ENCODE data around the gene SUFU.
"Not testable (repeated sequence)": the region's sequence is repeated elsewhere in the genome, so short reads cannot be mapped to it uniquely, and the experiment has no call there.

SUFU gene

DNA sequence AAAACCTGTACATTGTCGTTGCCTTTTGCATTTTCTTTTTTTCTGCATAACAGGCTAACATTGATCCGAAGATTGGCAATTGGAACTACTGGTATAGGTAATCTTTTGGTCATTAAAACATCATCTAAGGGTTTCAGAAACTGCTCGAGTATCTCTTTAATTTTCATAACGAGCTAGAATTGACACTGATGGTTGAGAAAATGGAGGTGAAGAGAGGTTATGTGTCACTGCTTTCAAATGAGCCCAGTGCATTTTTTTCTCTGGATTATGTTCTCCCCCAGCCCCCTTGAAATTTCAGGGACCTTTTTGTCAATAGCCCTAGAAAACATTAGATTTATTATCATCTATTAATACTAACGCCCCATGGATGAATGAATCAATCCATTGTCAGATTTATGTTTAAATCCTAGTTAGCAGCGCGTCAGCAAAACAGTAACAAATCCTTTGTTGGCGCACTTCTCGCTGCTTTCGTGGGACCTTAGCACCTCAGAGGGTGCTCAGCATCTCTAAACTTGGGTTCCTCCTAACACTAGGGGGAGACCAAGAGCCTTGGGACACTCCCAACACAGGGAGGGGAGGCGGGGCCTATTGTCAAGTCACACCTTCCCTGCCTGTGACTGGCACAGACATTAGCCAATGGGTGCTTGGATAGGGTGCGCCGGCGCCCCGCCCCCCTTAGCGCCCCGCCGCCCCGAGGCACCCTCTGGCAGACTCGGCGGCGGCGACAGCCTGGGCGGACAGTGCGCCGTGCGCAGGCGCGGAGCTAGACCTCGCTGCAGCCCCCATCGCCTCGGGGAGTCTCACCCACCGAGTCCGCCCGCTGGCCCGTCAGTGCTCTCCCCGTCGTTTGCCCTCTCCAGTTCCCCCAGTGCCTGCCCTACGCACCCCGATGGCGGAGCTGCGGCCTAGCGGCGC is at the start of gene SUFU:
TSS of gene SUFU (plus strand) at position 709 of the 915 bp plus-strand sequence. CDS start at position 890, 181 bp downstream.
- DNase-seq: peak; percentile 92

DNA sequence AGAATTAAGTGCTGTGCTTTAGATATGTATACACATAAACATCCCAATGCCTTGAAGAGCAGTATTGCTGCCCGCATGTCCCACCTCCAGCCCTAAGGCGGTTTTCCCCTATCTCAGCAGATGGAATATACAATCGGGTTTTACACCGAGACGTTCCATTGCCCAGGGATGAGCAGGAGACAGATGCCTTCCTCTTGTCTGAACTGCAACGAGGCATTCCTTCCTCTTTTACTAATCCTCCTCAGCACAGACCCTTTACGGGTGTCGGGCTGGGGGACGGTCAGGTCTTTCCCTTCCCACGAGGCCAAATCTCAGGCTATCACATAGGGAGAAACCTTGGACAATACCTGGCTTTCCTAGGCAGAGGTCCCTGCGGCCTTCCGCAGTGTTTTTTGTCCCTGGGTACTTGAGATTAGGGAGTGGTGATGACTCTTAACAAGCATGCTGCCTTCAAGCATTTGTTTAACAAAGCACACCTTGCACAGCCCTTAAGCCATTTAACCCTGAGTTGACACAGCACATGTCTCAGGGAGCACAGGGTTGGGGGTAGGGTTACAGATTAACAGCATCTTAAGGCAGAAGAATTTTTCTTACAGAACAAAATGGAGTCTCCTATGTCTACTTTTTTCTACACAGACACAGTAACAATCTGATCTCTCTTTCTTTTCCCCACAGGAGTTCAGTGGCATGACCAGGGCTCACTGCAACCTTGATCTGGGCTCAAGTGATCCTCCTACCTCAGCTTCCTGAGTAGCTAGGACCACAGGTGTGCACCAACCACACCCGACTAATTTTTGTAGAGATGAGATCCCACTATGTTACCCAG is 48.9 kb upstream of the SUFU start:
- DNase-seq: not testable (repeated sequence)

DNA sequence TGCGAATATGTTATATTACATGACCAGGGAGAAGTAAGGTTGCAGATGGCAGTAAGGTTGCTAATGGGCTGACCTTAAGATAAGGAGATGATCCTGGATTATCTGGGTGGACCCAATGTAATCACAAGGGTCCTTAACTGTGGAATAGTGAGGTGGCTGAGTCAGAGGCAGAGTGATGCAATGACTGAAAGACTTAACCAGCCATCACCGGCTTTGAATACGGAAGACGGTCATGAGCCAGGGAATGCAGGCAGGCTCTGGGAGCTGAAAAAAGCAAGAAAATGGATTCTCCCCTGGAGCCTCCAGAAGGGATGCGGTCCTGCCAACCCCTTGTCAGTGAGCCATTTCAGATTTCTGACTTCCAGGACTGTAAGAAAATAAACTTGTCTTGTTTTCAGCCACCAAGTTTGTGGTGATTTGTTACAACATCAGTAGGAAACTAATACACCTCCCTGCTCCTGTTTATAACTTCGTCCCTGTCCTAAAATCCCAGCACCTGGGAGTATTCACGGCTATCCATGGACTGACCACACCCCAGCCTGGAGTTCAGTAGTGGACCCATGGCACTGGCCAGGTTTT is 47.8 kb upstream of the SUFU start:
- no peak for DNase-seq

DNA sequence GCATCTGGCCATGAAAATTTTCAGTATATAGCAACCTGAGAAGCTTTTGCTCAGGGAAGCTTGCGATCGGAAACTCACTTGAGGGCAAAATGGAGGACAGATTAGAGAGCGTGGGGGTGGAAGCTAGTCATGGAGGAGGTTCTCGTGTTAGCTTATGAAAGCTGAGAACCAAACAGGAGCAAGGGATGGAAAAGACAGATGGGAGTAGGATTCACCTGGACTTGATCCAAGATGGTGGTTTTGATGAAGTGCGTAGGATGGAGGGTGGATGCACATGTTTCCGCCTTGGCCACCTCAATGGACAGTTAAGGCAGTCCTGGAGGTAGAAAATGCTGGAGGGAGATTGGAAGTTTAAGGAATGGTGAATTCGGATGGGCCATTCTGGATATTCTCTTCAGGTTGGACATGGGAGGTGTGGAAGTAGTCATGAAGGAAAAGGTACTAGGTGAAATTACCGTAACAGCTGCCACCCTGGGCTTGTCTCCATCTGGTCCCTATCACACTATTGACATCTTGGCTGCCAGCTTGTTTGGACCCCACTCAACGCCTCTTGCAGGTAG is 46.1 kb upstream of the SUFU start:
- DNase-seq: peak; percentile 96

DNA sequence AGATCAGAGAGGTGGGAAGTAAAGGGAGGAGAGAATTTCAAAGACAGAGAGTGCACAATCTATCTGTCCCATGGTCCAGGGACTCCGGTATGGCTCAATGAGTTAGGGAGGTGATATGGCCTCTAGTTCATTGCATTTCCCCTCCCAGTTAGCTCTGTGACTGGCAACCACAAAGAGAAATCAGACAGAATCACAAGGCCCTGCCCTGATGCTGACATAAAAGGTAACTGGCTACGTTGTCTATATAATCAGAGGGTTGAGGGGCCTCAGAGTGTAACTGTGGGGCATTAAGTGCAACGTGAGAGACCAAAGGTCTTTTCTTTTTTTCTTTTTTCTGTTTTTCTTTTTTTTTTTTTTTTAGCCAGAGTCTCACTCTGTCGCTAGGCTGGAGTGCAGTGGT is 45.1 kb upstream of the SUFU start:
- no peak for DNase-seq

DNA sequence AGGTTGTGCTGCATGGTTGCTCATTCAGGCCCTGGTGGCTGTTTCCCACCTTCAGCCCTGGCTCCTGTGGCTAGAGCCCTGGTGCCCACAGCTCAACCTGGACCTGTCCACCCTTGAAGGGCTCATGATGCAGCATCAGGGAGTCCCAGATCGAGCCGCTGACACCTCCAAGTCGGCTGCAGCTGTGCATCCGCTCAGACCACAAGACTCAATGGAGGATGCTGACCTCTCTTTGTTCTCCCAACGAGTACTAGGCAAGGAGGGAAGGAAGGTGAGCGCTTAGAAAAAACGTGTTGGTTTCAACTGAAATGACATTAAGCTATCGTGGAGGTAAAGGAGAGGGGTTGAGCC is 43.0 kb upstream of the SUFU start:
- DNase-seq: peak; percentile 81

DNA sequence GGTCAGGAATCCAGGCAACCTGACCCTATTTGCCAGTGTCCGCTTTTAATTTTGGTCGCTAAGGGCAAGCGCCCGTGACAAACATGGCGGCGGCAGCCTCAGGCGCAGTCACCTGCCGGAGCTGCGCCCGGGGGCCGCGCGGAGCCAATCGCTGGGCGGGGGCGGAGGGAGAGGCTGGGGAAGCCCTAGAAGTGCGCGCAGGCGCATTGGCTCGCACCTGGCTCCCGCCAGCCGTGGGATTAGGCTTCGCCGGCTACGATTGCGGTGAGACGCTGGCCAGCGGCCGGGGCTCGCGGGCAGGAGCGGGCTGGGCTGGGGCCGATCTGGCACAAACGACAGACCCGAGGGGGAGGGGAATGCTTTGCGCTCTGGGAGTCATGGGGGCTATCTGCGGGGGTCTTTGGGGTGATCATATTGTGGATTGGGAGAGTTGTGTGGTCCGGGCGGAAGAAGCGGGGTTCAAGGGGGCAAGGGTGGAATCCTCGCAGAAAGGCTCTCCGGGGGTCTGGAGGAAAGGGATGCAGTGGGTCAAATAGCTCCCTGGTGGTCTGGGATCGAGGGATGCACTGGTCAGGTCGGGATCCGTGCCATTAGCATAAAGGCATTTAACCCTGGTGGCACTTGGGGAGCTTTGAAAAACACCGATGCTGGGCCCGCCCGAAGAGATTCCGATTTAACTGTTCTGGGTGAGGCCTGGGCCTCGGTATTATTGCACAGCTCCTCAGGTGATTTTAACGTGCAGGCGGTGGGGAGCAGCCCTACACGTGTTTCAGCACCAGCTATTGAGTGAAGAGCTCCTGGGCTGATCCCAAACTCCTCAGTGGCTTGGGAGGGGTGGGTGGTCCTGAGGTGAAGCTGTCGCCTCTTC is 42.4 kb upstream of the SUFU start:
- DNase-seq: peak; percentile 84

DNA sequence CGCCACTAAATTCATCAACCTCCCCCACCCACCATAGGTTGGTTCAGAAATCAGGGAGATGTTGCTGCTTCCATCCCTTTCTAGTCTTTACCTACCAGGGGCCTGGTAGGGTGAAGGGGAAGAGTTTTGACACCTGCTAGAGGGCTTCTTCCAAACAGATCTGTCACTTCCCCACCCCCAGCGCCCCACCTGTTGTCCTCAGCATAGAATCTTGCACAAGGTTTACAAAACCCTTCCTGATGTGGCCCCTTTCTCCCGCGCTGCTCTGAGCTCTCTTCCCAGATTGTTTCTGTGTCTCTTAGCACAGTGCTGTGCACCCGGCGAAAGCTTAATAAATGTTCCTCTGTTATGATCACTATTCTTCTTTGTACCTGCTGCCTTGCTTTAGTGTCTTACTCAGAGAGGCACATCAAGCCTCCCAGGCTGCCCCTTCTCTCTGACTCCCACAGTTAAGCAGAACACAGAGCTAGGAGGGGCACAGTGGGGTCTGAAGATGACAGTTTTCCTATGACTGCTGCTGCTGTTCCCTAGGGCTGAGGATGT is 41.2 kb upstream of the SUFU start:
- DNase-seq: peak; percentile 54

DNA sequence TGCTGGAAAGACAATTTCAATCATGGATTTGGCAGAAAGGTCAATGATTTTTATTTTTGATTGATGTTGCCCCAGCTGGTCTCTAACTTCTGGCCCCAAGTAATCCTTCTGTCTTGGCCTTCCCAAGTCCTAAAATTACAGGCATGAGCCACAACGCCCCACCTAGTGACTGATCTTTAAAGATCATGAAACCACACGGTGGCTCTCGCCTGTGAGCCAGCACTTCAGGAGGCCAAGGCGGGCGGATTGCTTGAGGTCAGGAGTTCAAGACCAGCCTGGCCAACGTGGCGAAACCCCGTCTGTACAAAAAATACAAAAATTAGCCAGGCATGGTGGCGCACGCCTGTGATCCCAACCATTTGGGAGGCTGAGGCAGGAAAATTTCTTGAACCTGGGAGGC is 39.8 kb upstream of the SUFU start:
- no peak for DNase-seq

DNA sequence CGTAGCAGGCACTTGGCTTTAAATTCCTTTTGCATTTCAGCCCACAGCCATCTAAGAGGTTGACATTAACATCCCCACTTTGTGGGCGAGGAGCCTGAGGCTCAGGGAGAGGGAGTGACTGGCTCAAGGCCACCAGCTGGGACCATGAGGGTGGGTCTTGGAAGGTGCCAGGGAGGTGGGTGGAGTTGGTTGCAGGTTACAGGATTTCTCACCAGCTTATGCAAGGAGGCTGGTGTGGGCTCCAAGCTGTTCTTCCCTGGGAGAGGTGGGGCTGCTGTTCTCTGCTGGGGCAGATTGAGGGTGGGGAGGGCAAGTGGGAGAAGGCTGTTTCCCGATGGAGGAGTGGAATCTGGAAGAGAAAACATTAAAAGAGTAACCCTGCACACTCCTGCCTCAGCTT is 38.3 kb upstream of the SUFU start:
- DNase-seq: no peak

DNA sequence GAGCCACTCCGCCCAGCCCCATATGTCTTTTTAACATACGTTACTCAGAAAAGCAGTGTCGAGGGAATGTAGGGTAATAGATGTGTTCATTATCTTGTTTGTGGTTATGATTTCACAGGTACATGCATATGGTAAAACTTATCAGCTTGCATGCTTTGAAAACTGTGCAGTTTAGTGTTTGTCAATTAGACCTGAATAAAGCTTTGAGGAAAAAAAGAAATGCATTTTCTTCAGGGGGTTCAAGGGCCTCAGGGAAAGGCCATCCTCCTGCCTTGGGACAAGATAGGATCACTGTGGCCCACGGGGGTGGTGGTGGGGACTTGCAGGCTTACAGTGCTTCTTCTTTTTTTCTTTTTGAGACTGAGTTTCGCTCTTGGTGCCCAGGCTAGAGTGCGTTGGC is 36.5 kb upstream of the SUFU start:
- no peak for DNase-seq

DNA sequence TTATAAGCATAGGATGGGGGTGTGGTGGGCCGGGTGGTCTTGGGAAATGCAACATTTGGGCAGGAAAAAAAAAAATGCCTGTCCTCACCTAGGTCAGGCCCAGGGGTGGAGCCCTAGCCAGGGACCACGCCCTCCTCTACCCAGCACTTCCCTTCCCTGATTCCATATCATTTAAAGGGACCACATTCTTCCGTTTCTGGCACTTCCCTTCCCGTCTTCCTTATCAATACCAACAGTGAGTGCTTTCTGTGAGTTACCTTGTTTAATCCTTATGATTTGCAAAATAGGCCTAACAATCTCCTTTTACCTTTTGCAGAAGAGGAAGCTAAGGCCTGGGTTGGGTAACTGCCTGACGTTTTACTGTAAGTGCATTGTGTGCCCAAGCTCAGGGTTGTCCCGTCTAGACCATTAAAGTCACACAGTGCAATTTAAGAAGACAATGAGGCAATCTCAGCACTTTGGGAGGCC is 35.8 kb upstream of the SUFU start:
- no peak for DNase-seq

DNA sequence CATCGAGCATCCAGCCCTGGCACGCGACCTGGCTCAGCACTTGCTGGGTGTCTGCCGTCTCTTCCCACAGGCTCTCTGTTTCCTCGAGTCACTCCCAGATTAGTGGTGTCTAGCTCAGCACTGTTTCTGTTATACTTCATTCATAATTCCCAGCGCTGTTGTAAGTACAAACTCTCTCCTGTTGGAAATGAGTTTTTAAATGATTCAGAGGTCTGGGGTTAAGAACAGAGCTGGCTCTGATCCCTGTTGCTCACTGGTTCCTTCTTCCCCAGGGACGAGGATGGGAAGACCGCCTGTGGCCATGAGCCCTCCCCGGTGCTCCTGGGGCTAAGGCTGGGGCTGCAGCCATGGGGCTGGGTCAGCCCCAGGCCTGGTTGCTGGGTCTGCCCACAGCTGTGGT is 35.1 kb upstream of the SUFU start:
- no peak for DNase-seq

DNA sequence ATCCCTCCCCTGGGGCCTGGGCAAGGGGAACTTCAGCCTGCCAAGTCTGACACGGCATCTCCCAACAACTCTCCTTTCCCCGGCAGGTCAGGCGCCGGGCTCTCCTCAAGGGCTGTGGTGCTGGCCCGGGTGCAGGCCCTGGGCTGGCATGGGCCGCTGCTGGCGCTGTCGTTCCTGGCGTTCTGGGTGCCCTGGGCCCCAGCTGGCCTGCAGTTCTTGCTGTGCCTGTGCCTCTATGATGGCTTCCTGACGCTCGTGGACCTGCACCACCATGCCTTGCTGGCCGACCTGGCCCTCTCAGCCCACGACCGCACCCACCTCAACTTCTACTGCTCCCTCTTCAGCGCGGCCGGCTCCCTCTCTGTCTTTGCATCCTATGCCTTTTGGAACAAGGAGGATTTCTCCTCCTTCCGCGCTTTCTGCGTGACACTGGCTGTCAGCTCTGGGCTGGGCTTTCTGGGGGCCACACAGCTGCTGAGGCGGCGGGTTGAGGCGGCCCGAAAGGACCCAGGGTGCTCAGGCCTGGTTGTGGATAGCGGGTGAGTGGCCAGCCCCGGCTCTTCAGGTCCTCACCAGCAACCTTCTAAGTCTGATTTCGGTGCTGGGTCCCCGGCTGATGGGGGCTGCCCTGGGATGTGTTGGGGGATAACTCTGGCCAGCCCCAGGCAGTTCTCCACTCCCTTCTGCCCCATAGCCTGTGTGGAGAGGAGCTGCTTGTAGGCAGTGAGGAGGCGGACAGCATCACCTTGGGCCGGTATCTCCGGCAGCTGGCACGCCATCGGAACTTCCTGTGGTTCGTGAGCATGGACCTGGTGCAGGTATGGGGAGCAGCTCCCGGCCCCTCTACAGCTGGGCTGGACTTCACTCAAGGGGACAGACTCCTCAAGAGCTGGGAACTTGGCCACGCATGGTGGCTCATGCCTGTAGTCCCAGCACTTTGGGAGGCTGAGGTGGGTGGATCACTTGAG is 32.9 kb upstream of the SUFU start:
- no peak for DNase-seq

DNA sequence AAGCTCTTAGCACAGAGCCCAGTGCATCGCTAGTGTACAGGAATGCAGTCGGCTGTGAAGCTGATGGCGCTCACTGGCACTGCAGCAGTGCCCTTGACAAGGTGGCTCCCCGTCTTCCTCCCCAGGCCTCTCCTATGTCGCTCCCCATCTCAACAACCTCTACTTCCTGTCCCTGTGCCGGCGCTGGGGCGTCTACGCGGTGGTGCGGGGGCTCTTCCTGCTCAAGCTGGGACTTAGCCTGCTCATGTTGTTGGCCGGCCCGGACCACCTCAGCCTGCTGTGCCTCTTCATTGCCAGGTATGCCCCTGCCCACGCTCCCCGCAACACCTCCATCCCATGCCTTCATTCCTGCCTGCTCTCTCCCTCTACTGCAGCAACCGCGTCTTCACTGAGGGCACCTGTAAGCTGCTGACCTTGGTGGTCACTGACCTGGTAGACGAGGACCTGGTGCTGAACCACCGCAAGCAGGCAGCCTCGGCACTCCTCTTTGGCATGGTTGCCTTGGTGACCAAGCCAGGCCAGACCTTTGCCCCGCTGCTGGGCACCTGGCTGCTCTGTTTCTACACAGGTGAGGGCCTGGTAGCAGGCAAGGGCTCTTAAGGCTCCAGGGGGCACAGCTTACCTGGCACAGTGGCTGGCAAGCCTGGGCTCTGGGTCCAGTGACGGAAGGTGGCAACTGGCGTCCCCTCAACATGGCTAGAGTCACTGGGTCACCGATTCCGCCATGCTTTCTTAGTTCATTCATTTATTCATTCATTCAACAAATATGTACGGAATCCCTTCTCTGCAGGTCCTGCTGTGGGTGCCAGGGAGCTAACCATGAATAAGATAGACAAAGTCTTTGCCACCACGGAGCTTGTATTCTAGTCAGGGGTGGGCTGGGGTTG is 30.1 kb upstream of the SUFU start:
- no peak for DNase-seq

DNA sequence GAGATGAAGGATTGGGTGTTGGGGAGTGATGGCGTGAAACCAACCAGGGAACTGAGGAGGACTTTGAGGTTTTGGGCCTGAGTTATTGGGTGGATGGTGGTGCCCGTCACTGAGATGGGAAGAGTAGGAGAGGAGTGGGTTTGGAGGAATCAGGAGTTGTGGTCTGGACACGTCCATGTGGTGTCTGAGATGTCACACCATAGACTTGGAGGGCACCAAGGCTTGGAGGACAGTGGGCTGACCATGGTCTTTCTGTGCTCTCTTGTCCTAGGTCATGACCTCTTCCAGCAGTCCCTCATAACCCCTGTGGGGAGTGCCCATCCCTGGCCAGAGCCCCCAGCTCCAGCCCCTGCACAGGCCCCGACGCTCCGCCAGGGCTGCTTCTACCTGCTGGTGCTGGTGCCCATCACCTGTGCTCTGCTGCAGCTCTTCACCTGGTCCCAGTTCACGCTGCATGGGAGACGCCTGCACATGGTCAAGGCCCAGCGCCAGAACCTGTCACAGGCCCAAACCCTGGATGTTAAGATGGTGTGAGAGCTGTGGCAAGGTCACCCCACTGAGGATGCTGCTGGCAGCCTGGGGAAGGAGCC is 28.2 kb upstream of the SUFU start:
- DNase-seq: no peak

DNA sequence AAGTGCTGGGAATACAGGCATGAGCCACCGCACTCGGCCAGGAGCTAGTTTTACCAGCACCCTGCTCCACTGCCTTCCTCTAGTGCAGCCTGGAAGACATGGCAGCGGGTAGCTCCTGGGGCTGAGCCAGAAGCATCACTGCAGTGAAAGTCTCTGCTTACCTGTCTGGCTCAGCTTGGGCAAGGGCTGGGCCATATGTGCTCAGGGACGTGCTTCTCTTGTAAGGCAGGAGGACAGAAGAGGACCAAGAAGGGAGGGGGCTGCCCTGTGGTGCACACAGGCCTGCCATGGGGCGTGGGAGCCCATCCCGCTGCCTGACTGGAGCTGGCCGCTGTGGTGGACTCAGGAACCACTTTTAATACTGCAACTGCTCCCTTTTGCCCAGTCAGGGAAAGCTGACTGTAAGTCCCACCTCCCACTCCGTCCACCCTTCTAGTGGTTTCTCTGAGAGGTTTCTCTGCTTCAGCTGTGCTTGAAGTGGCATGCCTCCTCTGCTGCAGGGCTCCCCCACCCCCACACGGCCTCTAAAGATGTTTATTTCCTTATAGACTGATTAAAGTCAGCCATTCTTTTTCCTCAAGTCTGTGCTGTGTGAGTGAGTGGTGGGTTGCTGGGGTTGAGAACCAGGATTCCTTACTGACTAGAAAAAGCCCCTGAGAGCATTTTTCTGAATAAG is 27.2 kb upstream of the SUFU start:
- no peak for DNase-seq

DNA sequence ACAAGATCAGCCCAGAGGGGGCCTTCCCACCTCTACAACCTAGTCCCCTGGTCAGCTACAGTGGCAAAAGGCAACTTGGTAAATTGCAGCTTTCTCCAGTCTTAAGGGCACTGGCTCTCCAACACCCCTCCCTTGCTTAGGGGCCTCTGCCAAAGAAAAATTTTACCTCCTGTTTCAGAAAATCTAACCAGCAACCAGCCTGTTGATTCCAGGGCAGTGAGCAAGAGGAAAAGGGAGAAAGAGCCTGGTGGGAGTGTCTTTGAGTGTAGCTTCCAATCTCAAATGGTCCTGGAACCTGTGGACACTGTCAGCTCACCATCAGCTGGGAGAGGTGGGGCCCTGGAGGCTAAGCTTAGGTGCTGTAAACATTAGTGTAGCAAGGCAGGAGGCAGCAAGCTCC is 24.1 kb upstream of the SUFU start:
- no peak for DNase-seq

DNA sequence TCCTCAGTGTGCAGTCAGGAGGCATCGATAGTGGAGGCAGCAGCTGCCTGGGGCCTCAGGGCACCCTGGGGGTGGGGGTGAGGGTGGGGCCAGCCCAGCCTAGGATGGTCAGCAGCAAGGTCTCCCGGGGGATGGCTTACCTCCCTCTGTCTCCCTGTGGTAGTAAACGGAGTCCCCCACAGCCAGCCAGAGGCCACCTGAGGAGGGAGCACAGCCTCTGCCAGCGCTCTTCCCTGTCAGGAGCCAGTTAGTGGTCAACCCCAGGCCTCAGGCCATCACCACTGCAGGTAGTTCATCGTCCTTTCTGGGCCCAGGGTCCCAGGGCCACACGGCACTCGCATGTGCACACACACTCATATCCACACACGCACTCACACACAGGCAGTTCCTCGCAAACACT is 23.4 kb upstream of the SUFU start:
- DNase-seq: no peak

Data from NCI-H2171 treated with DMSO at 0.1 percent for 48 hours (cell line).